OCI-LY1 (cell line): ENCODE results near the gene ADGRV1.

Experiments
- H2AFZ ChIP-seq: fragments of 200-600 bp; sonication (generic), shearing (Covaris generic); 2 replicates; pipeline ENCODE4 v1.6.0; 2014; ENCODE audit warnings: antibody characterized with exemption, mild to moderate bottlenecking, low read length
- H3F3A ChIP-seq: fragments of 200-600 bp; sonication (generic), shearing (Covaris generic); 2 replicates; pipeline ENCODE4 v1.6.0; 2014; ENCODE audit warnings: mild to moderate bottlenecking, antibody characterized with exemption, low read length, moderate library complexity; ENCODE audit not compliant: insufficient read depth
- H3K27ac ChIP-seq: fragments of 200-600 bp; sonication (generic); 2 replicates; pipeline ENCODE4 v1.5.1; 2014; ENCODE audit warnings: low read length, mixed run types, mild to moderate bottlenecking, low read depth; ENCODE audit not compliant: poor library complexity, severe bottlenecking
- H3K27me3 ChIP-seq: fragments of 200-600 bp; sonication (generic); 2 replicates; pipeline ENCODE4 v1.6.0; 2014; ENCODE audit warnings: antibody characterized with exemption, mild to moderate bottlenecking, low read length, moderate library complexity; ENCODE audit not compliant: insufficient read depth
- H3K36me3 ChIP-seq: fragments of 200-600 bp; sonication (generic); 2 replicates; pipeline ENCODE4 v1.6.1; 2014; ENCODE audit warnings: mild to moderate bottlenecking, antibody characterized with exemption, low read length, moderate library complexity, mixed read lengths; ENCODE audit not compliant: insufficient read depth
- H3K4me1 ChIP-seq: fragments of 200-600 bp; sonication (generic); 2 replicates; pipeline ENCODE4 v1.5.1; 2014; ENCODE audit warnings: mild to moderate bottlenecking, low read length, moderate library complexity; ENCODE audit not compliant: insufficient read depth, severe bottlenecking
- H3K4me2 ChIP-seq: fragments of 200-600 bp; sonication (generic), shearing (Covaris generic); 2 replicates; pipeline ENCODE4 v1.6.1; 2014; ENCODE audit warnings: low read length
- H3K4me3 ChIP-seq: fragments of 200-600 bp; sonication (generic); 2 replicates; pipeline ENCODE4 v1.5.1; 2014; ENCODE audit warnings: low read length, low read depth, mild to moderate bottlenecking, mixed read lengths; ENCODE audit not compliant: poor library complexity, severe bottlenecking
- H3K79me2 ChIP-seq: fragments of 200-600 bp; shearing (Covaris generic); 2 replicates; pipeline ENCODE4 v1.6.1; 2016; ENCODE audit warnings: mixed run types, low read length, mixed read lengths; ENCODE audit not compliant: insufficient read depth
- H3K9ac ChIP-seq: fragments of 200-600 bp; sonication (generic), shearing (Covaris generic); 2 replicates; pipeline ENCODE4 v1.6.1; 2014; ENCODE audit warnings: mild to moderate bottlenecking, low read length, mixed read lengths
- H3K9me2 ChIP-seq: fragments of 200-600 bp; sonication (generic), shearing (Covaris generic); 2 replicates; pipeline ENCODE4 v1.6.1; 2014; ENCODE audit warnings: low read depth, mild to moderate bottlenecking, low read length, mixed read lengths
- H3K9me3 ChIP-seq: fragments of 200-600 bp; shearing (Covaris generic); 2 replicates; pipeline ENCODE4 v1.6.1; 2014; ENCODE audit warnings: low read length, mixed read lengths
- H4K20me1 ChIP-seq: fragments of 200-600 bp; sonication (generic), shearing (Covaris generic); 2 replicates; pipeline ENCODE4 v1.6.0; 2016; ENCODE audit warnings: mild to moderate bottlenecking, low read length; ENCODE audit not compliant: insufficient read depth
- CTCF ChIP-seq: fragments of 200-600 bp; sonication (generic), shearing (Covaris generic); IDR thresholded peaks from 2 replicates; pipeline ENCODE4 v1.5.1; 2017; ENCODE audit warnings: mild to moderate bottlenecking, antibody characterized with exemption, low read length, moderate library complexity, mixed read lengths
- EZH2 ChIP-seq: fragments of 200-600 bp; sonication (generic), shearing (Covaris generic); IDR thresholded peaks from 2 replicates; pipeline ENCODE4 v1.8.0; 2017; ENCODE audit warnings: borderline replicate concordance, mixed run types, mild to moderate bottlenecking, antibody characterized with exemption, low read length, moderate library complexity, mixed read lengths

ADGRV1 gene

GRCh38 chr5:91132550-91132949 lies 574.0 kb downstream of the ADGRV1 start:
- no peaks in the 10 kb centered on the region for H3K36me3 ChIP-seq
- H3K9me3 ChIP-seq: no peaks in the 10 kb centered on the region
- TF ChIP-seq EZH2 (no peak), CTCF (no peak)
- no peaks in the 10 kb centered on the region for H3K27me3 ChIP-seq
- H3K27ac ChIP-seq: no peak overlapping the region
- no peak overlapping the region for H3K9ac ChIP-seq
- H2AFZ ChIP-seq: no peak overlapping the region
- H3K4me1 ChIP-seq: no peaks in the 10 kb centered on the region
- no peaks in the 10 kb centered on the region for H3K9me2 ChIP-seq
- no peaks in the 10 kb centered on the region for H4K20me1 ChIP-seq
- no peaks in the 10 kb centered on the region for H3F3A ChIP-seq
- no peak overlapping the region for H3K4me2 ChIP-seq
- H3K4me3 ChIP-seq: no peak overlapping the region
- no peaks in the 10 kb centered on the region for H3K79me2 ChIP-seq

DNA sequence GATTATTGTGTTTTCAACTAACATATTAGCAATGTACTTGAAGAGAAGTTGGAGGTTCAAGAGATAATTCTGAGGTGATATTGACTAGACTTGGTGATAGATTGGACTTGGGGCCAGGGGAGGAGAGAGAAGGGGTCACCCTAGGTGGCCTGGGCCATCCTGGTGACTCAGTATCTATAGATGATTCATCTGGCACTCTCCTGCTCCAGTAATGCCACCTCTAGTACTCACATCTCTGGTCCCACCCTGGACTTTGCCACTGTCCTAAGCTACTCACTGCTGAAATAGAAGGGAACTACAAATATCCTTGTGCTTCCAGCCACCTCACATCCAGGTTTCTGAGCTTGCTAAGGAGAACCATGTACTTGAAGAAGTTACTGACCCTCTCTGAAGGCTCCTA lies 574.6 kb downstream of the ADGRV1 start:
- Histone ChIP-seq H4K20me1 (no peaks in the 10 kb centered on the region), H3K4me3 (no peak overlapping the region), H3K79me2 (no peaks in the 10 kb centered on the region), H3K36me3 (no peaks in the 10 kb centered on the region), H3K9me3 (no peaks in the 10 kb centered on the region), H3K9me2 (no peaks in the 10 kb centered on the region), H3K4me1 (no peaks in the 10 kb centered on the region), H3K9ac (no peak overlapping the region), H3F3A (no peaks in the 10 kb centered on the region), H2AFZ (no peak overlapping the region), H3K27ac (no peak overlapping the region), H3K27me3 (no peaks in the 10 kb centered on the region), H3K4me2 (no peak overlapping the region)
- TF ChIP-seq EZH2 (no peak), CTCF (no peak)

GRCh38 chr5:91135475-91136248 lies 577.1 kb downstream of the ADGRV1 start:
- Histone ChIP-seq H3K4me2 (no peak overlapping the region), H3K9me2 (no peaks in the 10 kb centered on the region), H3K4me1 (no peaks in the 10 kb centered on the region), H3F3A (no peaks in the 10 kb centered on the region), H3K27ac (no peak overlapping the region), H2AFZ (no peak overlapping the region), H3K9ac (no peak overlapping the region), H4K20me1 (no peaks in the 10 kb centered on the region), H3K9me3 (no peaks in the 10 kb centered on the region), H3K79me2 (no peaks in the 10 kb centered on the region), H3K27me3 (no peaks in the 10 kb centered on the region), H3K36me3 (no peaks in the 10 kb centered on the region), H3K4me3 (no peak overlapping the region)
- TF ChIP-seq CTCF (no peak), EZH2 (no peak)
